PC-9 (cell line): ENCODE results near the gene DICER1. TPM values are rescaled to one million over a fixed set of nuclear protein-coding genes. Genes with fewer than 3 reads are reported as not detected.

Experiments used
- BruUV-seq: library from RNA; stranded (reverse); fragments of 400-500 nt; replicated peaks from 2 replicates; lab custom pipeline; 2021; lab: Mats Ljungman, UMichigan
- CTCF ChIA-PET: fragments of 300-600 bp; sonication (Branson Sonifier 250); formaldehyde crosslinking; loops from one replicate; lab custom pipeline; 2022; ENCODE audit warnings: antibody characterized with exemption; lab: Charles Lee
- POLR2A ChIA-PET: fragments of 300-600 bp; sonication (Branson Sonifier 250); formaldehyde crosslinking; loops from one replicate; lab custom pipeline; 2022; ENCODE audit warnings: antibody characterized with exemption; ENCODE audit not compliant: unreplicated experiment; lab: Charles Lee
- DNase-seq, 2 experiments: peaks; one replicate each; pipeline versions ENCODE4 v3.0.0 to v3.0.0-alpha.2; 2015 to 2022; ENCODE audit warnings: mixed read lengths in 1 of 2
- H2AFZ ChIP-seq: fragments of 200-600 bp; sonication (generic); 2 replicates; pipeline ENCODE4 v1.8.1; 2017; ENCODE audit warnings: antibody characterized with exemption
- H3F3A ChIP-seq: fragments of 200-600 bp; sonication (generic); 2 replicates; pipeline ENCODE4 v1.8.1; 2017; ENCODE audit warnings: antibody characterized with exemption, mild to moderate bottlenecking, low read depth; ENCODE audit not compliant: insufficient read depth
- H3K27ac ChIP-seq: fragments of 200-600 bp; sonication (generic); 2 replicates; pipeline ENCODE4 v1.6.1; 2016; ENCODE audit warnings: mixed run types
- H3K27me3 ChIP-seq: fragments of 200-600 bp; sonication (generic); 2 replicates; pipeline ENCODE4 v1.6.1; 2016; ENCODE audit warnings: low read depth, mixed run types; ENCODE audit not compliant: insufficient read depth
- H3K36me3 ChIP-seq: fragments of 200-600 bp; sonication (generic); 2 replicates; pipeline ENCODE4 v1.6.1; 2016; ENCODE audit warnings: low read depth, mixed run types
- H3K4me1 ChIP-seq: fragments of 200-600 bp; sonication (generic); replicated peaks from 2 replicates; pipeline ENCODE4 v1.6.1; 2016; ENCODE audit warnings: mixed run types; ENCODE audit not compliant: insufficient read depth
- H3K4me2 ChIP-seq: fragments of 200-600 bp; sonication (generic); 2 replicates; pipeline ENCODE4 v1.6.1; 2017; ENCODE audit warnings: mixed run types
- H3K4me3 ChIP-seq: fragments of 200-600 bp; sonication (generic); 2 replicates; pipeline ENCODE4 v1.6.1; 2016; ENCODE audit warnings: mixed run types
- H3K79me2 ChIP-seq: fragments of 200-600 bp; sonication (generic); 2 replicates; pipeline ENCODE4 v1.6.1; 2017; ENCODE audit warnings: low read depth, mixed run types
- H3K9me2 ChIP-seq: fragments of 200-600 bp; sonication (generic); 2 replicates; pipeline ENCODE4 v1.8.1; 2017; ENCODE audit warnings: mild to moderate bottlenecking; ENCODE audit not compliant: insufficient read depth
- H3K9me3 ChIP-seq: fragments of 200-600 bp; sonication (generic); 2 replicates; pipeline ENCODE4 v1.8.1; 2016; ENCODE audit warnings: low read depth; ENCODE audit not compliant: insufficient read depth
- H4K20me1 ChIP-seq: fragments of 200-600 bp; sonication (generic); 2 replicates; pipeline ENCODE4 v1.8.1; 2017; ENCODE audit not compliant: insufficient read depth
- CTCF ChIP-seq: fragments of 200-600 bp; sonication (generic); conservative IDR thresholded peaks from 2 replicates; pipeline ENCODE4 v1.6.1; 2017; ENCODE audit warnings: mixed run types, antibody characterized with exemption, mild to moderate bottlenecking, moderate library complexity
- EZH2 ChIP-seq: fragments of 200-600 bp; sonication (generic); IDR thresholded peaks from 2 replicates; pipeline ENCODE4 v1.8.0; 2017; ENCODE audit warnings: antibody characterized with exemption, low read depth
- intact Hi-C: fragments of 100-400 bp; cut with micrococcal nuclease; formaldehyde crosslinking; loops from one replicate; pipeline ENCODE4 v1.10.0; 2022; ENCODE audit not compliant: unreplicated experiment
- total RNA-seq: library from RNA; stranded (reverse); gene quantifications from 2 replicates; pipeline ENCODE4 v1.2.3, GENCODE V29; 2021

Gene DICER1
- total RNA-seq, 1 experiment from 2014 or later: 15.1 TPM

- CTCF ChIA-PET: no interaction called here
- no peaks in the 10 kb centered on the region for H3F3A ChIP-seq
- peaks cover 7% of the 10 kb centered on the region; the same call in 1 of the 2 replicates for H4K20me1 ChIP-seq
Observed at GRCh38 chr14:95146079-95146771, 11.1 kb downstream of the DICER1 start.

GRCh38 chr14:95144849-95145248 is 12.5 kb downstream of the DICER1 start:
- no peak overlapping the region for H3K27ac ChIP-seq
- H3K27me3 ChIP-seq: no peaks in the 10 kb centered on the region
- H3K9me3 ChIP-seq: no peaks in the 10 kb centered on the region
- TF ChIP-seq EZH2: no peak
- no peak for TF ChIP-seq CTCF
- DNase-seq: no peak
- no peaks in the 10 kb centered on the region for H3K4me1 ChIP-seq
- H3K4me3 ChIP-seq: no peak overlapping the region
- intact Hi-C loops: no loop called here
- H3K79me2 ChIP-seq: peaks cover 76% of the 10 kb centered on the region
- no peaks in the 10 kb centered on the region for H3F3A ChIP-seq
- POLR2A ChIA-PET: interaction anchor here (0.7 kb wide), 1 partner anchor 13 kb away, joined by 4 read pairs; no protein-coding TSS in a partner anchor
- no peaks in the 10 kb centered on the region for H3K9me2 ChIP-seq
- H3K36me3 ChIP-seq: 0 out of 2 replicates have a peak, but pooled peaks cover 5% of the 10 kb centered on the region
- peaks cover 7% of the 10 kb centered on the region; the same call in 1 of the 2 replicates for H4K20me1 ChIP-seq
- BruUV-seq: no TSS peak
- no peak overlapping the region for H2AFZ ChIP-seq
- H3K4me2 ChIP-seq: no peak overlapping the region
- CTCF ChIA-PET: no interaction called here

More at GRCh38 chr14:95146079-95146771, 11.1 kb downstream of the DICER1 start:
- POLR2A ChIA-PET: no interaction called here
- Histone ChIP-seq H3K36me3 (0 out of 2 replicates have a peak, but pooled peaks cover 5% of the 10 kb centered on the region), H3K9me3 (no peaks in the 10 kb centered on the region), H3K4me2 (no peak overlapping the region), H3K27me3 (no peaks in the 10 kb centered on the region), H2AFZ (no peak overlapping the region), H3K9me2 (no peaks in the 10 kb centered on the region), H3K4me3 (no peak overlapping the region), H3K27ac (no peak overlapping the region), H3K79me2 (peaks cover 82% of the 10 kb centered on the region), H3K4me1 (no peaks in the 10 kb centered on the region)
- intact Hi-C loops: no loop called here
- no peak for DNase-seq
- BruUV-seq: no TSS peak
- TF ChIP-seq CTCF (no peak), EZH2 (no peak)

GRCh38 chr14:95143808-95144620 is 13.3 kb downstream of the DICER1 start:
- Histone ChIP-seq H4K20me1 (peaks cover 7% of the 10 kb centered on the region; the same call in 1 of the 2 replicates), H3K9me3 (no peaks in the 10 kb centered on the region), H3K4me2 (no peak overlapping the region), H3K27ac (no peak overlapping the region), H3K79me2 (peaks cover 74% of the 10 kb centered on the region), H3K9me2 (no peaks in the 10 kb centered on the region), H2AFZ (no peak overlapping the region), H3K36me3 (0 out of 2 replicates have a peak, but pooled peaks cover 5% of the 10 kb centered on the region), H3K4me1 (no peaks in the 10 kb centered on the region), H3K4me3 (no peak overlapping the region), H3K27me3 (no peaks in the 10 kb centered on the region), H3F3A (no peaks in the 10 kb centered on the region)
- ChIA-PET POLR2A (no interaction called here), CTCF (no interaction called here)
- BruUV-seq: no TSS peak
- intact Hi-C loops: no loop called here
- DNase-seq: no peak
- TF ChIP-seq CTCF: no peak
- no peak for TF ChIP-seq EZH2
